SK-N-MC (cell line): ENCODE measurements around the gene FAM241A.

Experiments
- EZH2 ChIP-seq: fragments of 200-600 bp; sonication (generic); IDR thresholded peaks from one replicate; pipeline ENCODE4 v1.6.1; 2017; ENCODE audit warnings: antibody characterized with exemption
- FOXP2 ChIP-seq: optimal IDR thresholded peaks from 2 replicates; pipeline ENCODE3; 2011; ENCODE audit warnings: mild to moderate bottlenecking, moderate library complexity; ENCODE audit not compliant: insufficient read depth; ENCODE audit errors: extremely low read length, control extremely low read depth
- POLR2AphosphoS5 ChIP-seq: IDR thresholded peaks from 2 replicates; pipeline ENCODE4 v1.6.1; 2012; ENCODE audit warnings: mild to moderate bottlenecking, low read depth, low read length, borderline replicate concordance

DNA sequence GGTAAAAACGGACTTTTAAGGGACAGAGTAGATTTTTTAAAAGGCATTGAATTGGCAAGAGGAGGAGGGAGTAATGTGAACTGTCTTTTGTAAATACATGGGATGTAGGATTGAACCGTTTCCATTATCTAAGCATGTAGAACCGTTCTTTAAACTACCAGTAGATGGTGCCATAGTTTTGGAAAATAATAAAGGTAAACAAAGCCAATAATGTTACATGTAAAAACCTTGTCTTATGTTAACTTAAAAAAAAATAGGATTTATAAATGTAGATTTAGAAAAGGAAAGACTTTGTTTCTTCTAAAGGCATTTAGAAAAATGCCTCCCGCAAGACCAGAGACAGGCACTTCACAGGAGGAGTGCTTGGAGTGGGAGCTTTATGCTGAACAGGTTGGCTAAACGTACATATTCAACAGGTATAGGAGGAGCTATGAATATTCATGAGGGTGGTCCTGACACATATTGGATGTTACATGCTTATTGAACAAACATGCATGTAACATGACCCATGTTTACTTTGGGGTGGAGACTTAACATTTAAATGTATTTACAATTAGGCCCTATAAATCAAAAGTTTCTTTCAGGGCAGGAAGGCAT lies 45.5 kb upstream of the FAM241A start:
- TF ChIP-seq POLR2AphosphoS5: no peak
- TF ChIP-seq EZH2: no peak
- TF ChIP-seq FOXP2: no peak
